GM19035 (cell line): ENCODE results near the gene ATP8B1.
"Not testable (repeated sequence)": the region's sequence is repeated elsewhere in the genome, so short reads cannot be mapped to it uniquely, and the experiment has no call there.

Source experiments
- ATAC-seq: cut with Tn5 transposase; IDR thresholded peaks from one replicate; pipeline ENCODE4 v1.9.1; 2021; ENCODE audit not compliant: unreplicated experiment

Gene ATP8B1

DNA sequence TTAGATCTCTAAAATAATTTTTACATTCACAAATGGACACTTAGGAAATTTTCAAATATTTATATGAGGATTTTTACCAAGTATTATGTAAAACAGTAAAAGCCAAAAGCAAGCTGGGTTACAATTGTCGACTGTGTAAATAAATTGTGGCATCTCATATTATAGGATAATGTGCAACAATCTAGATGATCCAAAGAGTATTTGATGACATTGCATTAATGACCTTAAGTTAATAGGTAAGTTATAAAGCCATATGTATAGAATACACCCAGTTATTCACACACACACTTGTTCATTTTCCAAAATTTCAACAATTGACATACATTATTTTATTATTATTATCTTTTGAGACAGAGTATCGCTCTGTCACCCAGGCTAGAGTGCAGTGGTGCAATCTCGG is 69.3 kb downstream of the ATP8B1 start:
- no peak for ATAC-seq

DNA sequence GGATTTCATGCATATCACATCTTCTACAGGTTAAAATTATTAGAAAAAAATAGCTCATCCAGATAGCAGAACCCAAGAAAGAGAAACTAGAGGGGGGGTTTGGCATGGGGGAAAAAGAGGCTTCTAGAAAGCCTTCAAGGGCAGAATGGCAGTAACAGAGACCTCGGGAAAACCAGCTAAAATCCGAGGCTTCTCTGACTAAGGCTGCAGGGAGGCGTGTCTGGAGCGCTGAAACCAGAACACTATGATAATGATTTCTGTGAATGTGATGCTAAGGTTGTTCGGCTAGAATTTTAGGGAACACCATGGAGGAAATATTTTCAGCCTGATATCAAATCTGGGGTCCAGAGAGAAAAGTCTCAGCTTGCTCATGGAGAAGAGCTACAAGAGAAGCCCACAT is 73.0 kb downstream of the ATP8B1 start:
- no peak for ATAC-seq

- no peak for ATAC-seq
Observed at GRCh38 chr18:57728941-57729511, 74.1 kb downstream of the ATP8B1 start.

DNA sequence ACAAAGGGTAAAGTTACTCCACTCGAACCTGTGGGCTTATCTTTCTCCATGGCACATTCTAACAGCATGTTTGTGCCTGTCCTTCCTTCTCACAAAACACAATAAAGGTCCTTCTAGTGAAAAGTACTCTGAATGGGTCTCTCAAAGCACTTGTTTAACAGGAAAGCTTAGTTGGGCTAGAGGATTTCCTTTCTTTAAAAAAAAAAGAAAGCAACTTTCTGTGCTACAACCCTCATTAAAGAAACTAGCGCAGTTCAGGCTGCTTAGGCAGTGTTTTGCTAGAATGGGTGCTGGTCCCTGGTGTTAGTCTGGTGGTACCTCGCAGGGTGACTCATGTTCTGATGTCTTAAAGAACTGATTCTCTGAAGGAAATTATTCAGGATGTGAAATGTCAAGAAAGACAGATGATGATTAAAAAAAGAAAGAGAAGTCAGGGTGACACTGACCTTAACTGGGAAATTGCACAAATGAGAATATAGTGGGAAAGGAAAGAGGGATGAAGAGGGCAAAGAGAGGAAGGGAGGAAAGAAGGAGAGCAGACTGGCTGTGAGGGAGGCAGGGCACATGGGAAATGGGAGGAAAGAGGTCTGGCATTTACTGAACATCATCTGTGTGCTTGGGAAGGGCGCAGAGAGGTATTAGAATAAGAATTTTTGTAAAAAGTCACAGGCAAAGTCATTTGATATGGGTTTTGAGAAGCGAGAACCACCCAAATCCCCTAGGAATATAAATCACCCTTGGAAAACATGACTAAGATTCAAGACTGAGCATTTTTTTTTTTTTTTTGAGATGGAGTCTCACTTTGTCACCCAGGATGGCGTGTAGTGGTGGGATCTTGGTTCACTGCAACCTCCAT is 74.9 kb downstream of the ATP8B1 start:
- no peak for ATAC-seq

GRCh38 chr18:57719211-57719935 is 83.7 kb downstream of the ATP8B1 start:
- not testable (repeated sequence) for ATAC-seq

DNA sequence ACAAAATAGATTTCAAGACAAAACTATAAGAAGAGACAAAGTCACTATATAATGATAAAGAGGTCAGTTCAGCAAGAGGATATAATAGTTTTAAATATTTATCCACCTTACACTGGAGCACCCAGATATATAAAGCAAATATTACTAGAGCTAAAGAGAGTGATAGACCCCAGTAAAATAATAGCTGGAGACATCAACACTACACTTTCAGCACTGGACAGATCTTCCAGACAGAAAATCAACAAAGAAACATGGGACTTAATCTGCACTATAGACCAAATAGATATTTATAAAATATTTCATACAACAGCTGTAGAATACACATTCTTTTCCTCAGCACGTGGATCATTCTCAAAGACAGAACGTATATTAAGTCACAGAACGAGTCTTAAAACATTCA is 86.6 kb downstream of the ATP8B1 start:
- ATAC-seq: no peak

- no peak for ATAC-seq
Observed at GRCh38 chr18:57715671-57716070, 87.4 kb downstream of the ATP8B1 start.

- ATAC-seq: no peak
Observed at GRCh38 chr18:57715073-57715472, 88.0 kb downstream of the ATP8B1 start.

DNA sequence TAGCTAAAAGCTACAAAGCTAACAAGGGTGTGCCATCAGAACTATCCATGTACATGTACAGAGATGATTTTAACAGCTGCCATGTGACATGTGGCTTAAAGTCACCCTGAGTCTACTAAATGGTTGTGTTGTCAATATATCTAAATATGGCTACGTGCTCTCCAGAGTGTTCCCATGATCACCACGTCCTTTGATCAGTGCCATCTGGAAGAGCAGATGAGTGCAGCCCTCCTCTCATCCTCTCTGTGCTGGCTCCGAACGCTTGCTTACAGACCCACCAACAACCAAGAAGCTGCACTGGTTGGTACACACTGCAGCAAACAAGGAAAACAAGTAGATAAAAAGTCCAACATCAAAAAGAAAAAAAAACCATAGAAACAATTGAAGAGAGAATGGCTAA is 92.9 kb downstream of the ATP8B1 start:
- ATAC-seq: no peak

DNA sequence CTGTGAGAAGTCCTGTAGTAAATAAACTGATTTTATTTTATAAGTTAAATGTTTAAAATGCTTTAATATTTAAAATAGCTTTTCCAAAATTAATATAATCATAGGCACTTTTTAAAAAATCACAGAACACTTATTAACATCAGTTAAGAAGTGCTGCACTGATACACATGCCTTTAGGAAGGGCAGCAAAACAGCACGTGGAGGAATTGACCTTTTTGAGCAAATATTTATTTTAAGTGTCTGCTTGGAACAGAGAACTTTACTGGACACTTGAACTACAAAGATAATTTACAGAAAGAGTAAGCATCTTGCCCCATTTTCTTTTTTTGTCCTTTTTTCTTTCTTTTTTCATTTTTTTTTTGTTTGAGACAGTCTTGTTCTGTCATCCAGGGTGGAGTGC is 93.8 kb downstream of the ATP8B1 start:
- ATAC-seq: no peak

- ATAC-seq: no peak
Observed at GRCh38 chr18:57708288-57708687, 94.8 kb downstream of the ATP8B1 start.

- no peak for ATAC-seq
Observed at GRCh38 chr18:57705832-57706595, 97.1 kb downstream of the ATP8B1 start.

- ATAC-seq: no peak
Observed at GRCh38 chr18:57705011-57705410, 98.1 kb downstream of the ATP8B1 start.

GRCh38 chr18:57698571-57699276 is 104.4 kb downstream of the ATP8B1 start:
- no peak for ATAC-seq

DNA sequence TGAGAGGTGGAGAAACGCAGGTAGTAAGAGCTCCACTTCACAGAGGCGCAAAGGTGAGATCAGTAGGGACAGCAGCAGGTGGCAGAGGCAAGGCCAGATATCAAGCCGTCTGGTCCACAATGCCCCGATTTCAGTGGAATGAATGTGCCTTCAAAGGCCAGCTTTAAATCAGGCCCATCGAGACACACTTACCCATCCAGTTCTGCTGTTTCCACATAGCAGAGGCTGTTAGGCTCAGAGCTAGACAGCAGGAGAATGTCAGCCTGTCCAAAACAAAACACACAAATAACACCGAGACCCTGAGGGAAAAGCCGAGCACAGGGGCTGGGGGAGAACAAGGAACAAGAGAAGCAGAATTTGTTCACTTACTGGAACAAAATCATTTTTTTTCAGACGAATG is 105.7 kb downstream of the ATP8B1 start:
- ATAC-seq: no peak

DNA sequence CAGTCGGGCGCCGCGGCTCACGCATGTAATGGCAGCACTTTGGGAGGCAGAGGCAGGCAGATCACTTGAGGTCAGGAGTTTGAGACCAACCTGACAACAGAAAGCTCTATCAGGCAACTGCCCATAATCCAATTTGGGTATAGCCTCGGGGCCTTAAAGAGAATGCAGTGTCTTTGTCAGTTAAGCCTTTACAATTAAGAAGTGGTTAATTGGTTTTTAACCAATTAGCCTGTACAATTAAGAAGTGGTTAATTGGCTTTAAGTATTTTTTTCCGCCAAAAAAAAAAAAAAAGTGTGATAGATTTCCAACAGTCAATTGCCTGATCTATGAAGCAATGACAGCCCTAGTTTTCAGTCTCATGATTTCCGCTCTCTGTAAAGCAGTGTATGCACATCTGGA is 106.8 kb downstream of the ATP8B1 start:
- ATAC-seq: no peak

- no peak for ATAC-seq
Observed at GRCh38 chr18:57691363-57691762, 111.8 kb downstream of the ATP8B1 start.

- no peak for ATAC-seq
Observed at GRCh38 chr18:57687970-57688369, 115.1 kb downstream of the ATP8B1 start.

GRCh38 chr18:57683470-57683869 is 119.6 kb downstream of the ATP8B1 start:
- ATAC-seq: no peak
